ENCODE data around the gene PCDH12. TPM values are rescaled to one million over a fixed set of nuclear protein-coding genes. Genes with fewer than 3 reads are reported as not detected.

PCDH12 gene
- total RNA-seq, 1 experiment from 2014 or later, result not detected

- ChIA-PET CTCF (no interaction called here), POLR2A (no interaction called here)
- no peak overlapping the region for H3K27ac ChIP-seq (ENCODE audit: low read length)
- no peaks in the 10 kb centered on the region for H3K36me3 ChIP-seq (ENCODE audit: control insufficient read depth, insufficient read depth, low read length)
- no peaks in the 10 kb centered on the region; the same call in none of the 2 replicates for H3K27me3 ChIP-seq (ENCODE audit: control insufficient read depth, insufficient read depth, low read length)
- no peaks in the 10 kb centered on the region for H3K9me3 ChIP-seq (ENCODE audit: control insufficient read depth, insufficient read depth, low read depth, low read length)
- DNase-seq (ENCODE audit: low read depth, low spot score), result no peak
- no peak overlapping the region for H3K4me3 ChIP-seq (ENCODE audit: low read depth in 2 of 2, low read length in 2 of 2)
- no peak for TF ChIP-seq SIN3A (IDR thresholded peaks at IDR 0.05; ENCODE audit: borderline replicate concordance, insufficient read depth, low read depth, low read length)
- peak; percentile 56 for TF ChIP-seq CTCF (IDR thresholded peaks at IDR 0.05)
- TF ChIP-seq TCF7L2 (IDR thresholded peaks at IDR 0.05; ENCODE audit: low read depth, low read length), result no peak
- ATAC-seq, result peak; percentile 60; the same call in 1 of the 2 replicates
- in situ Hi-C loops (cut with HindIII; ENCODE audit: low pct_unique_long_range_greater_than_20kb, low sequenced_read_pairs) (no loop called here), intact Hi-C loops (cut with micrococcal nuclease; ENCODE audit: unreplicated experiment) (no loop called here)
- H3K4me1 ChIP-seq (ENCODE audit: control insufficient read depth, insufficient read depth, low read length), result no peaks in the 10 kb centered on the region
- no TSS peak for BruUV-seq (replicated peaks)
Observed at GRCh38 chr5:141951332-141951781, 6.6 kb downstream of the PCDH12 start.

- Histone ChIP-seq H3K9me3 (ENCODE audit: control insufficient read depth, insufficient read depth, low read depth, low read length) (no peaks in the 10 kb centered on the region), H3K4me3 (ENCODE audit: low read depth in 2 of 2, low read length in 2 of 2) (no peak overlapping the region), H3K36me3 (ENCODE audit: control insufficient read depth, insufficient read depth, low read length) (no peaks in the 10 kb centered on the region), H3K27me3 (ENCODE audit: control insufficient read depth, insufficient read depth, low read length) (no peaks in the 10 kb centered on the region; the same call in none of the 2 replicates), H3K4me1 (ENCODE audit: control insufficient read depth, insufficient read depth, low read length) (no peaks in the 10 kb centered on the region), H3K27ac (ENCODE audit: low read length) (no peak overlapping the region)
- BruUV-seq (replicated peaks), result no TSS peak
- intact Hi-C loops (cut with micrococcal nuclease; ENCODE audit: unreplicated experiment), result no loop called here
- in situ Hi-C loops (cut with HindIII; ENCODE audit: low pct_unique_long_range_greater_than_20kb, low sequenced_read_pairs), result no loop called here
- TF ChIP-seq CTCF (IDR thresholded peaks at IDR 0.05) (no peak), POLR2AphosphoS5 (IDR thresholded peaks at IDR 0.05; ENCODE audit: low read depth, low read length) (no peak), SIN3A (IDR thresholded peaks at IDR 0.05; ENCODE audit: borderline replicate concordance, insufficient read depth, low read depth, low read length) (no peak), TCF7L2 (IDR thresholded peaks at IDR 0.05; ENCODE audit: low read depth, low read length) (no peak), REST (IDR thresholded peaks at IDR 0.05; ENCODE audit: insufficient read depth in 1 of 2, low read depth in 2 of 2, low read length in 1 of 2) (no peak)
- ATAC-seq, result no peak
- ChIA-PET POLR2A (interaction anchor here (0.5 kb wide), 1 partner anchor 60 kb away, joined by 4 read pairs; no protein-coding TSS in a partner anchor), CTCF (no interaction called here)
- no peak for DNase-seq (ENCODE audit: low read depth, low spot score)
Observed at GRCh38 chr5:141950207-141951005, 7.6 kb downstream of the PCDH12 start.

Data from Panc1 (cell line).